HCT116 (cell line): ENCODE data around the gene CDK5RAP2. TPM values are rescaled to one million over a fixed set of nuclear protein-coding genes. Genes with fewer than 3 reads are reported as not detected.

Experiments used
- ATAC-seq: fragments of 200-7000 bp; cut with Tn5 transposase; 2 replicates; pipeline ENCODE4 v1.9.1; 2020; ENCODE audit warnings: mild to moderate bottlenecking, moderate library complexity
- Bru-seq: library from RNA; stranded (reverse); fragments of 400-500 nt; gene quantifications from one replicate; lab custom pipeline; 2021; lab: Mats Ljungman, UMichigan
- BruChase-seq, 2 experiments: library from RNA; stranded (reverse); fragments of 400-500 nt; gene quantifications; one replicate each; lab custom pipeline; 2021; lab: Mats Ljungman, UMichigan
- BruUV-seq: library from RNA; stranded (reverse); fragments of 400-500 nt; replicated peaks from 2 replicates; lab custom pipeline; 2021; lab: Mats Ljungman, UMichigan
- CTCF ChIA-PET: fragments of 300-600 bp; sonication (Branson Sonifier 250); formaldehyde crosslinking; loops from one replicate; lab custom pipeline; 2021; ENCODE audit warnings: antibody characterized with exemption; lab: Charles Lee
- POLR2A ChIA-PET: fragments of 300-600, 350-600 bp; sonication (Branson Sonifier 250); formaldehyde crosslinking; loops from one replicate; lab custom pipeline; 2021; ENCODE audit warnings: antibody characterized with exemption; lab: Charles Lee
- RAD21 ChIA-PET, 2 experiments: fragments of 300-600 bp; sonication (Branson Sonifier 250); formaldehyde crosslinking; loops; one replicate each; lab custom pipeline; 2023; ENCODE audit warnings: low total read pairs in 2 of 2; ENCODE audit not compliant: uncharacterized antibody in 2 of 2, unreplicated experiment in 2 of 2, low non-redundant PET in 1 of 2; lab: Charles Lee
- DNase-seq: peaks from one replicate; pipeline ENCODE4 v3.0.0-alpha.2; 2010; ENCODE audit warnings: low read depth, low spot score
- H2AFZ ChIP-seq: fragments of 200-600 bp; shearing (Covaris generic), sonication (generic); 2 replicates; pipeline ENCODE4 v1.6.1; 2017; ENCODE audit warnings: low read depth, mixed run types, mixed read lengths, antibody characterized with exemption, low read length; ENCODE audit not compliant: poor library complexity, severe bottlenecking
- H3K27ac ChIP-seq: 2 replicates; pipeline ENCODE4 v1.5.1; 2012; ENCODE audit warnings: low read depth, low read length
- H3K27me3 ChIP-seq: fragments of 200-600 bp; sonication (generic); 2 replicates; pipeline ENCODE4 v1.6.1; 2016; ENCODE audit warnings: mixed run types, low read length, mixed read lengths; ENCODE audit not compliant: insufficient read depth
- H3K36me3 ChIP-seq, 2 experiments: fragments of 200-500 bp in 1 of 2; fragments of 200-600 bp in 1 of 2; sonication (Bioruptor generic) in 1 of 2; sonication (generic) in 1 of 2; 2 replicates each; pipeline versions ENCODE4 v1.5.1 to v1.6.1; 2014 to 2016; ENCODE audit warnings: low read length in 2 of 2, inconsistent platforms in 1 of 2, mixed read lengths in 1 of 2, mixed run types in 1 of 2; ENCODE audit not compliant: insufficient read depth in 2 of 2, control insufficient read depth in 1 of 2
- H3K4me1 ChIP-seq, 2 experiments: fragments of 200-600 bp in 1 of 2; sonication (generic) in 1 of 2; 2 replicates each; pipeline versions ENCODE4 v1.5.1 to v1.6.1; 2012 to 2017; ENCODE audit warnings: low read length in 2 of 2, inconsistent platforms in 1 of 2, mild to moderate bottlenecking in 1 of 2, mixed read lengths in 1 of 2, mixed run types in 1 of 2, moderate library complexity in 1 of 2; ENCODE audit not compliant: insufficient read depth in 2 of 2, control insufficient read depth in 1 of 2
- H3K4me2 ChIP-seq: fragments of 200-600 bp; sonication (generic); 2 replicates; pipeline ENCODE4 v1.6.1; 2017; ENCODE audit warnings: mixed run types, low read length, mixed read lengths
- H3K4me3 ChIP-seq, 2 experiments: fragments of 200-600 bp in 1 of 2; sonication (generic) in 1 of 2; replicated peaks in 1 of 2; 2 replicates each; pipeline ENCODE4 v1.5.1; 2011 to 2016; ENCODE audit warnings: low read length in 2 of 2, control low read depth in 1 of 2, low read depth in 1 of 2, mild to moderate bottlenecking in 1 of 2, mixed read lengths in 1 of 2, mixed run types in 1 of 2
- H3K79me2 ChIP-seq: fragments of 200-600 bp; sonication (generic); 2 replicates; pipeline ENCODE4 v1.6.1; 2017; ENCODE audit warnings: mild to moderate bottlenecking, mixed run types, low read length, moderate library complexity, mixed read lengths; ENCODE audit not compliant: insufficient read depth
- H3K9ac ChIP-seq: fragments of 200-600 bp; sonication (generic); 2 replicates; pipeline ENCODE4 v1.6.1; 2016; ENCODE audit warnings: low read length, mixed read lengths
- H3K9me2 ChIP-seq: fragments of 200-600 bp; sonication (generic), shearing (Covaris generic); 2 replicates; pipeline ENCODE4 v1.6.1; 2017; ENCODE audit warnings: mixed run types, mild to moderate bottlenecking, moderate library complexity; ENCODE audit not compliant: insufficient read depth
- H3K9me3 ChIP-seq, 2 experiments: fragments of 200-500 bp in 1 of 2; fragments of 200-600 bp in 1 of 2; sonication (Bioruptor generic) in 1 of 2; sonication (generic) in 1 of 2; 2 replicates each; pipeline ENCODE4 v1.6.1; 2014 to 2017; ENCODE audit warnings: low read length in 2 of 2, mixed read lengths in 2 of 2, inconsistent platforms in 1 of 2, low read depth in 1 of 2, mild to moderate bottlenecking in 1 of 2, mixed run types in 1 of 2, moderate library complexity in 1 of 2; ENCODE audit not compliant: control insufficient read depth in 1 of 2, insufficient read depth in 1 of 2
- H4K20me1 ChIP-seq: fragments of 200-600 bp; sonication (generic), shearing (Covaris generic); 2 replicates; pipeline ENCODE4 v1.6.1; 2017; ENCODE audit warnings: mixed run types, mild to moderate bottlenecking, moderate library complexity; ENCODE audit not compliant: insufficient read depth
- CBX3 ChIP-seq: IDR thresholded peaks from 2 replicates; pipeline ENCODE4 v1.6.1; 2012; ENCODE audit warnings: low read depth
- EGR1 ChIP-seq: IDR thresholded peaks from 2 replicates; pipeline ENCODE4 v1.6.1; 2012; ENCODE audit warnings: low read depth
- ELF1 ChIP-seq: IDR thresholded peaks from 2 replicates; pipeline ENCODE4 v1.6.1; 2012; ENCODE audit warnings: low read depth, borderline replicate concordance
- FOSL1 ChIP-seq: IDR thresholded peaks from 2 replicates; pipeline ENCODE4 v1.6.1; 2012; ENCODE audit warnings: low read depth
- JUND ChIP-seq: IDR thresholded peaks from 2 replicates; pipeline ENCODE4 v1.6.1; 2012
- POLR2A ChIP-seq: IDR thresholded peaks from 2 replicates; pipeline ENCODE4 v1.7.0; 2011; ENCODE audit warnings: borderline replicate concordance; ENCODE audit not compliant: insufficient read depth, insufficient read length; ENCODE audit errors: extremely low read depth
- POLR2AphosphoS5 ChIP-seq: IDR thresholded peaks from 2 replicates; pipeline ENCODE4 v1.6.1; 2011; ENCODE audit warnings: mild to moderate bottlenecking, low read depth, low read length, moderate library complexity
- RAD21 ChIP-seq: IDR thresholded peaks from 2 replicates; pipeline ENCODE4 v1.6.1; 2012; ENCODE audit warnings: low read depth, mild to moderate bottlenecking
- SIN3A ChIP-seq: IDR thresholded peaks from 2 replicates; pipeline ENCODE4 v1.6.1; 2012; ENCODE audit warnings: low read depth
- SP1 ChIP-seq: IDR thresholded peaks from 2 replicates; pipeline ENCODE4 v1.6.1; 2012; ENCODE audit warnings: low read depth
- SRF ChIP-seq: IDR thresholded peaks from 2 replicates; pipeline ENCODE4 v1.6.1; 2012; ENCODE audit warnings: low read depth
- TCF7L2 ChIP-seq: IDR thresholded peaks from 2 replicates; pipeline ENCODE4 v1.7.0; 2011; ENCODE audit warnings: borderline replicate concordance, inconsistent platforms; ENCODE audit not compliant: insufficient read depth, insufficient read length; ENCODE audit errors: extremely low read depth
- YY1 ChIP-seq: IDR thresholded peaks from 2 replicates; pipeline ENCODE4 v1.6.1; 2011; ENCODE audit warnings: low read length, low read depth, moderate library complexity, mild to moderate bottlenecking; ENCODE audit not compliant: insufficient replicate concordance; ENCODE audit errors: extremely low read depth
- ZNF274 ChIP-seq: fragments of 200-500 bp; sonication (Bioruptor generic); IDR thresholded peaks from 2 replicates; pipeline ENCODE4 v1.6.1; 2014; ENCODE audit warnings: mild to moderate bottlenecking, low read depth, low read length, inconsistent platforms
- intact Hi-C: fragments of 100-400 bp; cut with micrococcal nuclease; formaldehyde crosslinking; loops from 2 replicates; pipeline ENCODE4 v1.10.0; 2022
- long read RNA-seq: library from polyadenylated mRNA; unstranded; transcript quantifications from one replicate; pipeline ENCODE4 v2.0.0, GENCODE V29; 2021; ENCODE audit not compliant: unreplicated experiment
- polyA plus RNA-seq: library from polyadenylated mRNA; unstranded; fragments of >200 nt; gene quantifications from 2 replicates; pipeline ENCODE4 v1.2.1, GENCODE V29; 2012; ENCODE audit warnings: missing spikeins
- total RNA-seq: library from RNA; stranded (reverse); gene quantifications from one replicate; pipeline ENCODE4 v1.2.1, GENCODE V29; 2021; ENCODE audit not compliant: unreplicated experiment
- TF ChIP-seq, protein P1 (sequence below): IDR thresholded peaks from 2 replicates; pipeline ENCODE4 v1.6.1; 2012; ENCODE audit warnings: low read depth
- TF ChIP-seq, protein P2 (sequence below): IDR thresholded peaks from 2 replicates; pipeline ENCODE4 v1.6.1; 2012
- TF ChIP-seq, protein P3 (sequence below): IDR thresholded peaks from 2 replicates; pipeline ENCODE4 v1.6.1; 2011; ENCODE audit warnings: mild to moderate bottlenecking, low read length, moderate library complexity; ENCODE audit not compliant: insufficient replicate concordance; ENCODE audit errors: extremely low read depth

The CDK5RAP2 gene
- 56.2 TPM for total RNA-seq
- 36.7 and 52.7 TPM in 2 replicates for polyA plus RNA-seq
- percentile 83 among the genes with signal in this experiment for Bru-seq, nascent RNA
- percentile 76 among the genes with signal in this experiment for BruChase-seq, experiment 1, labeled RNA remaining after a 6-hour chase
- percentile 76 among the genes with signal in this experiment for BruChase-seq, experiment 2, labeled RNA remaining after a 2-hour chase
- long read RNA-seq, full-length matches to known transcripts: 7 of 41 reads
- long read RNA-seq, partial matches to known transcripts: 22 of 41 reads
- long read RNA-seq, other reads (novel, unspliced or antisense): 12 of 41 reads

DNA sequence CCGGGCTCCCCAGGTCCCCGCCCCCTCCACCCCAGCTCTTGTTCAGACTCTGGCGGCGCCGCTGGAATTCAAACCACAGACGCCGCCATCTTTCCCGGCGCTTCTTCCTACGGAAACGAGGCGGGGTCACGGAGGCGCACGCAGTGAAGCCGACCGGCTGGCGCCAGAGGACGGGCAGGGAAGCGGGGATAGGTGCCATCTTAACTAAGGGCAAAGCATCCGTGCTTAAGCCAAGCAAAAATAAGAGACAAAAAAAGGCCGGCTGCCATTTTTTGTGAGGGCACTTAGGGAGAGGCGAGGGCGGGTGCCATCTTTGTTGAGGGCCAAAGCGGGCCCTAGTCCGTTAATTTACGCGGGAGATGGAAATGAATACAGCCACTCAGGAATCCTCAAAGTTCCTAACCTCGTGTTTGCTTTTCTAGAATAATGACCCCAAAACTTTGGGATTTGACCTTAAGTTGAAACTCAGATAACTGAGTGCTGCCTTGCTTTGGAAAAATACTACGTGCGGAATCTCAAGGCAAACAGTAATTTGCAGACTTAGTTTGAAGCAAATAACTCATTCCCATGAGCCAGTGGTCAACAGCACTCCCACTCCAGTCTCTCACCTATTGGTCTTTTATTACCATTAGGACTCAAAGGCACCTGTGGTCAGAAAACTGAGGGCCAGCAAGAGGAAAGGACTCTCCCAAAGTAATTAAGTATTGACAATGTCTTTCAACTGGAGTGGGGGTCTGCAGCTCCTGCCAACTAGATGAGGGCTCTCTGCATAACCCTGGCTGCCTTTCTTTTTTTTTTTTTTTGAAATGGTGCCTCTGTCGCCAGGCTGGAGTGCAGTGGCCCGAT is at the start of gene CDK5RAP2:
TSS of gene CDK5RAP2 (minus strand) at position 117 of the 846 bp plus-strand sequence. CDS start 189 bp downstream, outside the sequence.
- peak within 1 kb of the TSS; percentile 81 to 97 for H3K4me3 ChIP-seq
- H3K9me2 ChIP-seq: no peaks in the 10 kb centered on the region
- RAD21 ChIA-PET: no interaction called here
- H3K27me3 ChIP-seq: no peaks in the 10 kb centered on the region
- peak; percentile 98 for ATAC-seq
- no peaks in the 10 kb centered on the region for H3K9me3 ChIP-seq
- intact Hi-C loops: no loop called here
- H3K4me1 ChIP-seq: peaks cover 0 to 23% of the 10 kb centered on the region in 2 experiments; a peak in 2 of 4 replicates
- no peaks in the 10 kb centered on the region for H3K36me3 ChIP-seq
- H3K27ac ChIP-seq: peak within 1 kb of the TSS; percentile 64
- H3K9ac ChIP-seq: peak within 1 kb of the TSS; percentile 84
- H3K79me2 ChIP-seq: peaks cover 46% of the 10 kb centered on the region
- peak within 1 kb of the TSS; percentile 99 for H2AFZ ChIP-seq
- TF ChIP-seq ELF1 (no peak; the same call in 1 of the 2 replicates), POLR2AphosphoS5 (peak; percentile 77), SIN3A (no peak; the same call in 1 of the 2 replicates), EGR1 (peak; percentile 98), CBX3 (peak; percentile 61; the same call in 1 of the 2 replicates), POLR2A (no peak), TCF7L2 (peak; percentile 60), YY1 (peak; percentile 100), JUND (no peak), SP1 (peak; percentile 60), FOSL1 (no peak), SRF (peak; percentile 43; the same call in 1 of the 2 replicates), RAD21 (no peak), ZNF274 (no peak)
- TF ChIP-seq, protein P1, sequence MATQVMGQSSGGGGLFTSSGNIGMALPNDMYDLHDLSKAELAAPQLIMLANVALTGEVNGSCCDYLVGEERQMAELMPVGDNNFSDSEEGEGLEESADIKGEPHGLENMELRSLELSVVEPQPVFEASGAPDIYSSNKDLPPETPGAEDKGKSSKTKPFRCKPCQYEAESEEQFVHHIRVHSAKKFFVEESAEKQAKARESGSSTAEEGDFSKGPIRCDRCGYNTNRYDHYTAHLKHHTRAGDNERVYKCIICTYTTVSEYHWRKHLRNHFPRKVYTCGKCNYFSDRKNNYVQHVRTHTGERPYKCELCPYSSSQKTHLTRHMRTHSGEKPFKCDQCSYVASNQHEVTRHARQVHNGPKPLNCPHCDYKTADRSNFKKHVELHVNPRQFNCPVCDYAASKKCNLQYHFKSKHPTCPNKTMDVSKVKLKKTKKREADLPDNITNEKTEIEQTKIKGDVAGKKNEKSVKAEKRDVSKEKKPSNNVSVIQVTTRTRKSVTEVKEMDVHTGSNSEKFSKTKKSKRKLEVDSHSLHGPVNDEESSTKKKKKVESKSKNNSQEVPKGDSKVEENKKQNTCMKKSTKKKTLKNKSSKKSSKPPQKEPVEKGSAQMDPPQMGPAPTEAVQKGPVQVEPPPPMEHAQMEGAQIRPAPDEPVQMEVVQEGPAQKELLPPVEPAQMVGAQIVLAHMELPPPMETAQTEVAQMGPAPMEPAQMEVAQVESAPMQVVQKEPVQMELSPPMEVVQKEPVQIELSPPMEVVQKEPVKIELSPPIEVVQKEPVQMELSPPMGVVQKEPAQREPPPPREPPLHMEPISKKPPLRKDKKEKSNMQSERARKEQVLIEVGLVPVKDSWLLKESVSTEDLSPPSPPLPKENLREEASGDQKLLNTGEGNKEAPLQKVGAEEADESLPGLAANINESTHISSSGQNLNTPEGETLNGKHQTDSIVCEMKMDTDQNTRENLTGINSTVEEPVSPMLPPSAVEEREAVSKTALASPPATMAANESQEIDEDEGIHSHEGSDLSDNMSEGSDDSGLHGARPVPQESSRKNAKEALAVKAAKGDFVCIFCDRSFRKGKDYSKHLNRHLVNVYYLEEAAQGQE: no peak
- TF ChIP-seq, protein P2, sequence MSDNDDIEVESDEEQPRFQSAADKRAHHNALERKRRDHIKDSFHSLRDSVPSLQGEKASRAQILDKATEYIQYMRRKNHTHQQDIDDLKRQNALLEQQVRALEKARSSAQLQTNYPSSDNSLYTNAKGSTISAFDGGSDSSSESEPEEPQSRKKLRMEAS: peak; percentile 88
- TF ChIP-seq, protein P3, sequence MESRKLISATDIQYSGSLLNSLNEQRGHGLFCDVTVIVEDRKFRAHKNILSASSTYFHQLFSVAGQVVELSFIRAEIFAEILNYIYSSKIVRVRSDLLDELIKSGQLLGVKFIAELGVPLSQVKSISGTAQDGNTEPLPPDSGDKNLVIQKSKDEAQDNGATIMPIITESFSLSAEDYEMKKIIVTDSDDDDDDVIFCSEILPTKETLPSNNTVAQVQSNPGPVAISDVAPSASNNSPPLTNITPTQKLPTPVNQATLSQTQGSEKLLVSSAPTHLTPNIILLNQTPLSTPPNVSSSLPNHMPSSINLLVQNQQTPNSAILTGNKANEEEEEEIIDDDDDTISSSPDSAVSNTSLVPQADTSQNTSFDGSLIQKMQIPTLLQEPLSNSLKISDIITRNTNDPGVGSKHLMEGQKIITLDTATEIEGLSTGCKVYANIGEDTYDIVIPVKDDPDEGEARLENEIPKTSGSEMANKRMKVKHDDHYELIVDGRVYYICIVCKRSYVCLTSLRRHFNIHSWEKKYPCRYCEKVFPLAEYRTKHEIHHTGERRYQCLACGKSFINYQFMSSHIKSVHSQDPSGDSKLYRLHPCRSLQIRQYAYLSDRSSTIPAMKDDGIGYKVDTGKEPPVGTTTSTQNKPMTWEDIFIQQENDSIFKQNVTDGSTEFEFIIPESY: no peak
- TF ChIP-seq, all 23 proteins: peak for 8
- ChIA-PET POLR2A (no interaction called here), CTCF (interaction anchor here (0.6 kb wide), 2 partner anchors 156 to 460 kb away, joined by 3 read pairs; no protein-coding TSS in a partner anchor)
- H4K20me1 ChIP-seq: no peaks in the 10 kb centered on the region
- peak within 1 kb of the TSS; percentile 88 for H3K4me2 ChIP-seq
- TSS peak; percentile 95 for BruUV-seq
- peak; percentile 96 for DNase-seq
